Mesendoderm (in vitro differentiated cells): ENCODE results near the gene KCTD13.
"Not testable (repeated sequence)": the region's sequence is repeated elsewhere in the genome, so short reads cannot be mapped to it uniquely, and the experiment has no call there.

ENCODE experiments used
- DNase-seq: peaks from one replicate; pipeline ENCODE4 v3.0.0; 2013
- H2AK5ac ChIP-seq: 2 replicates; pipeline ENCODE4 v1.6.1; 2013; ENCODE audit warnings: low read length, inconsistent platforms
- H2BK120ac ChIP-seq: 2 replicates; pipeline ENCODE4 v1.6.1; 2013; ENCODE audit warnings: low read depth, mild to moderate bottlenecking, low read length, moderate library complexity, mixed read lengths
- H2BK15ac ChIP-seq: replicated peaks from 2 replicates; pipeline ENCODE4 v1.6.1; 2013; ENCODE audit warnings: low read depth, mild to moderate bottlenecking, moderate library complexity
- H2BK5ac ChIP-seq: 2 replicates; pipeline ENCODE4 v1.6.1; 2013; ENCODE audit warnings: low read length, inconsistent platforms
- H3K18ac ChIP-seq: 2 replicates; pipeline ENCODE4 v1.6.1; 2013; ENCODE audit warnings: mild to moderate bottlenecking, low read length, mixed read lengths
- H3K23ac ChIP-seq: one replicate; pipeline ENCODE4 v1.6.1; 2013; ENCODE audit warnings: low read length
- H3K27ac ChIP-seq: 2 replicates; pipeline ENCODE4 v1.5.1; 2013; ENCODE audit warnings: low read depth, mild to moderate bottlenecking, inconsistent platforms, low read length, moderate library complexity
- H3K27me3 ChIP-seq: 2 replicates; pipeline ENCODE4 v1.6.1; 2013; ENCODE audit warnings: low read length, control low read depth, mild to moderate bottlenecking, inconsistent platforms; ENCODE audit not compliant: insufficient read depth, poor library complexity
- H3K36me3 ChIP-seq: 2 replicates; pipeline ENCODE4 v1.6.1; 2013; ENCODE audit warnings: low read length, inconsistent platforms; ENCODE audit not compliant: control insufficient read depth, insufficient read depth
- H3K4ac ChIP-seq: one replicate; pipeline ENCODE4 v1.6.1; 2013; ENCODE audit warnings: low read depth, mild to moderate bottlenecking, low read length, moderate library complexity
- H3K4me1 ChIP-seq: 2 replicates; pipeline ENCODE4 v1.6.1; 2013; ENCODE audit warnings: low read depth, low read length, inconsistent platforms; ENCODE audit not compliant: control insufficient read depth
- H3K4me2 ChIP-seq: 2 replicates; pipeline ENCODE4 v1.6.1; 2013; ENCODE audit warnings: low read length
- H3K4me3 ChIP-seq: 2 replicates; pipeline ENCODE4 v1.5.1; 2013; ENCODE audit warnings: mild to moderate bottlenecking, low read length
- H3K56ac ChIP-seq: one replicate; pipeline ENCODE4 v1.6.1; 2013; ENCODE audit warnings: low read length
- H3K79me1 ChIP-seq: 2 replicates; pipeline ENCODE4 v1.6.1; 2013; ENCODE audit warnings: low read length, inconsistent platforms
- H3K79me2 ChIP-seq: 2 replicates; pipeline ENCODE4 v1.6.1; 2013; ENCODE audit warnings: mild to moderate bottlenecking, low read length; ENCODE audit not compliant: control insufficient read depth, insufficient read depth
- H3K9ac ChIP-seq: 2 replicates; pipeline ENCODE4 v1.6.1; 2013; ENCODE audit warnings: low read length, inconsistent platforms
- H4K5ac ChIP-seq: one replicate; pipeline ENCODE4 v1.6.1; 2013; ENCODE audit warnings: low read length
- H4K8ac ChIP-seq: one replicate; pipeline ENCODE4 v1.6.1; 2013; ENCODE audit warnings: low read depth, mild to moderate bottlenecking, control low read depth, low read length, moderate library complexity
- WGBS: extraction: QIAGEN DNeasy Blood & Tissue Kit; methylation state at CpG from one replicate; pipeline ENCODE4 v1.1.7; 2013; ENCODE audit warnings: low lambda C conversion rate, missing lambda C conversion rate; ENCODE audit not compliant: insufficient coverage; ENCODE audit errors: extremely low coverage; 5-methylcytosine and 5-hydroxymethylcytosine counted together

KCTD13 gene

GRCh38 chr16:29871822-29872546, 54.0 kb downstream of the KCTD13 start:
- no peaks in the 10 kb centered on the region for H3K36me3 ChIP-seq
- no peak overlapping the region for H2AK5ac ChIP-seq
- H3K18ac ChIP-seq: no peak overlapping the region
- H2BK5ac ChIP-seq: no peak overlapping the region
- no peak overlapping the region for H3K56ac ChIP-seq
- DNase-seq: no peak
- H3K79me1 ChIP-seq: no peaks in the 10 kb centered on the region
- no peak overlapping the region for H3K4me3 ChIP-seq
- H3K9ac ChIP-seq: no peak overlapping the region
- H2BK120ac ChIP-seq: no peak overlapping the region
- H3K4ac ChIP-seq: no peak overlapping the region
- H4K8ac ChIP-seq: no peak overlapping the region
- no peaks in the 10 kb centered on the region for H3K27me3 ChIP-seq
- no peak overlapping the region for H4K5ac ChIP-seq
- H3K27ac ChIP-seq: no peak overlapping the region
- H2BK15ac ChIP-seq: no peak overlapping the region
- H3K4me2 ChIP-seq: no peak overlapping the region
- WGBS: no CpG with 5 or more reads among the region's 16 CpGs
- no peak overlapping the region for H3K23ac ChIP-seq
- no peaks in the 10 kb centered on the region for H3K4me1 ChIP-seq
- H3K79me2 ChIP-seq: no peaks in the 10 kb centered on the region

GRCh38 chr16:29869067-29869466, 57.0 kb downstream of the KCTD13 start:
- no CpG with 5 or more reads among the region's 8 CpGs for whole genome bisulfite sequencing
- DNase-seq, H3K23ac ChIP-seq, H4K8ac ChIP-seq, H3K79me1 ChIP-seq, H2AK5ac ChIP-seq, H3K4me1 ChIP-seq, H2BK120ac ChIP-seq, H3K4me3 ChIP-seq, H3K79me2 ChIP-seq, H2BK15ac ChIP-seq, H3K4me2 ChIP-seq, H3K27ac ChIP-seq, H3K9ac ChIP-seq, H3K27me3 ChIP-seq, H4K5ac ChIP-seq, H3K4ac ChIP-seq, H2BK5ac ChIP-seq, H3K36me3 ChIP-seq, H3K56ac ChIP-seq, H3K18ac ChIP-seq: not testable (repeated sequence)

DNA sequence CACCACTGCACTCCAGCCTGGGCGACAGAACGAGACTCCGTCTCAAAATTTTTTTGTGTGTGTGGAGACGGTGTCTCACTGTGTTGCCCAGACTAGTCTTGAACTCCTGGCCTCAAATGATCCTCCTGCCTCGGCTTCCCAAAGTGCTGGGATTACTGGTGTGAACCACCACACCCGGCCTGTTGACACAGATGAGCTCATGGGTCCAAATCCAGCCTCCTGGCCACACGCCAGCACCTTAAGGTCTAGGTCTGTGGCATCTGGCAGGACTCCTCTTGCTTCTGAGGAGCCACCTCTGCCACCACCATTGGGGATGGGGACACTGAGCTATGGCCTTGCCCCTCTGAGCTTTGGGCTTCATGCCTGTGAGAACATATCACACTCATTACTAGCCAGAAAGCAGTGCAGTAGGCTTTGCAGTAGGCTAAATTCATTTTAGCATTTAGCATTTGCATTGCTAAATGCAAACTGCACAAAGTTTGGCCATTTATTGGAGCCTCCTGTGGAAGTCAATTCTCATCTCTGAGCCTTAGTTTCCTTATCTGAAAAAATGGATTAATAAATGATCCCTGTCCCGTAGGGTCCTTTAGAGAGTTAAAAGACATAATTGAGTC, 57.5 kb downstream of the KCTD13 start:
- Histone ChIP-seq H3K4me1 (peaks cover 2% of the 10 kb centered on the region), H4K8ac (no peak overlapping the region), H3K79me2 (no peaks in the 10 kb centered on the region), H3K23ac (no peak overlapping the region), H3K79me1 (no peaks in the 10 kb centered on the region), H3K27ac (no peak overlapping the region), H3K9ac (no peak overlapping the region), H3K56ac (no peak overlapping the region), H3K4ac (no peak overlapping the region), H2BK5ac (no peak overlapping the region), H4K5ac (no peak overlapping the region), H3K27me3 (no peaks in the 10 kb centered on the region), H2BK15ac (no peak overlapping the region), H3K18ac (no peak overlapping the region), H3K36me3 (no peaks in the 10 kb centered on the region), H2AK5ac (no peak overlapping the region), H3K4me2 (no peak overlapping the region), H3K4me3 (no peak overlapping the region), H2BK120ac (no peak overlapping the region)
- DNase-seq: no peak
- no CpG with 5 or more reads among the region's 8 CpGs for WGBS

GRCh38 chr16:29864205-29864604, 61.8 kb downstream of the KCTD13 start:
- Histone ChIP-seq H3K56ac (peak overlapping the region; percentile 34), H4K5ac (no peak overlapping the region), H2BK120ac (no peak overlapping the region), H3K4ac (no peak overlapping the region), H3K4me2 (no peak overlapping the region), H3K18ac (no peak overlapping the region), H3K27ac (no peak overlapping the region), H4K8ac (no peak overlapping the region), H3K23ac (no peak overlapping the region), H3K79me1 (peaks cover 6% of the 10 kb centered on the region), H3K9ac (no peak overlapping the region), H2BK5ac (no peak overlapping the region), H3K36me3 (no peaks in the 10 kb centered on the region), H3K27me3 (no peaks in the 10 kb centered on the region), H3K79me2 (peaks cover 4% of the 10 kb centered on the region), H2AK5ac (no peak overlapping the region), H3K4me1 (peaks cover 2% of the 10 kb centered on the region), H2BK15ac (no peak overlapping the region), H3K4me3 (no peak overlapping the region)
- WGBS: no CpG with 5 or more reads among the region's 9 CpGs
- no peak for DNase-seq

DNA sequence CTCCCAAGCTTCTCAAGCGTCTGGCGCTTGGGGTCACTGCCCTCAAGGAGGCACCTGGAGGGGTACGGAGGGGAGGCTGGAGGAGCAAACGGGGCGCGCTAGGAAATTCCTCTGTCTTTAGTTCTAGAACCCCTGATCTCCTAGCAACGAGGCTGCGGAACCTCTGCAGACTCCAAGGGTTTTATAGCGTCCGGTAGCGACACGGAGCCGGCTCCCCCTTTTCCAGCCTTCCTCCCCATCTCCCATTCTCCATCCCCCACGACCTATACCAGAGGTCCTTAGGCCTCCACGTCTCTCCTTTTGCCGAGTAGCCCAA, 62.4 kb downstream of the KCTD13 start:
- H4K8ac ChIP-seq: no peak overlapping the region
- peak overlapping the region; percentile 80 for H3K56ac ChIP-seq
- peaks cover 6% of the 10 kb centered on the region for H3K79me1 ChIP-seq
- H3K27ac ChIP-seq: no peak overlapping the region
- peaks cover 2% of the 10 kb centered on the region for H3K4me1 ChIP-seq
- peak overlapping the region; percentile 9 for H3K4ac ChIP-seq
- H2AK5ac ChIP-seq: no peak overlapping the region
- H2BK120ac ChIP-seq: no peak overlapping the region
- H3K4me3 ChIP-seq: no peak overlapping the region
- no peak overlapping the region for H2BK5ac ChIP-seq
- H3K9ac ChIP-seq: peak overlapping the region; percentile 64
- no CpG with 5 or more reads among the region's 16 CpGs for WGBS
- H3K4me2 ChIP-seq: peak overlapping the region; percentile 3
- no peak overlapping the region for H3K18ac ChIP-seq
- H3K27me3 ChIP-seq: no peaks in the 10 kb centered on the region
- H2BK15ac ChIP-seq: no peak overlapping the region
- H4K5ac ChIP-seq: no peak overlapping the region
- no peaks in the 10 kb centered on the region for H3K36me3 ChIP-seq
- H3K23ac ChIP-seq: peak overlapping the region; percentile 20
- DNase-seq: no peak
- peaks cover 4% of the 10 kb centered on the region for H3K79me2 ChIP-seq
